Gastroesophageal sphincter (tissue), 3 donors: ENCODE data around the gene ALPI.
"Not testable (repeated sequence)": the region's sequence is repeated elsewhere in the genome, so short reads cannot be mapped to it uniquely, and the experiment has no call there.

Source experiments
- CTCF ChIP-seq, 4 experiments: fragments of 200-600 bp in 2 of 4; fragments of 450-650 bp in 2 of 4; sonication (generic) in 1 of 4; IDR thresholded peaks; one replicate each; pipeline ENCODE4 v1.5.1; 2017 to 2019; ENCODE audit warnings: antibody characterized with exemption in 4 of 4, mild to moderate bottlenecking in 2 of 4, moderate library complexity in 2 of 4
- POLR2AphosphoS5 ChIP-seq: sonication (generic); formaldehyde crosslinking; IDR thresholded peaks from one replicate; pipeline ENCODE4 v1.6.1; 2017; ENCODE audit warnings: antibody characterized with exemption

GRCh38 chr2:232409617-232410016 is 46.3 kb upstream of the ALPI start:
- not testable (repeated sequence) for TF ChIP-seq CTCF (IDR thresholded peaks at IDR 0.05); POLR2AphosphoS5
